H7 (cell line): ENCODE data around the gene RHOBTB3. TPM values are rescaled to one million over a fixed set of nuclear protein-coding genes. Genes with fewer than 3 reads are reported as not detected.

ENCODE experiments used
- DNase-seq: peaks from one replicate; pipeline ENCODE4 v3.0.0; 2012
- H3K27me3 ChIP-seq: 2 replicates; pipeline ENCODE4 v1.6.0; 2011; ENCODE audit warnings: mild to moderate bottlenecking, low read length; ENCODE audit not compliant: control insufficient read depth, insufficient read depth
- H3K36me3 ChIP-seq: replicated peaks from 2 replicates; pipeline ENCODE4 v1.5.1; 2011; ENCODE audit warnings: low read length; ENCODE audit not compliant: control insufficient read depth, insufficient read depth
- H3K4me3 ChIP-seq: 2 replicates; pipeline ENCODE4 v1.5.1; 2011; ENCODE audit warnings: low read depth, mild to moderate bottlenecking, control low read depth, low read length, moderate library complexity; ENCODE audit not compliant: insufficient read depth
- total RNA-seq: library from RNA; depleted of rRNA; stranded (reverse); fragments of >200 nt; shearing (Covaris generic); gene quantifications from 2 replicates; pipeline ENCODE4 v1.2.3, GENCODE V29; 2014

Gene RHOBTB3
- total RNA-seq, 1 experiment from 2014 or later, result 45.6 TPM

- Histone ChIP-seq H3K27me3 (no peaks in the 10 kb centered on the region), H3K36me3 (no peaks in the 10 kb centered on the region), H3K4me3 (no peak overlapping the region)
- peak; percentile 70 for DNase-seq
These were observed 50.0 kb downstream of the RHOBTB3 start for GRCh38 chr5:95781101-95781583.

- Histone ChIP-seq H3K36me3 (no peaks in the 10 kb centered on the region), H3K4me3 (no peak overlapping the region), H3K27me3 (no peaks in the 10 kb centered on the region)
- DNase-seq, result no peak
These were observed 51.0 kb downstream of the RHOBTB3 start for GRCh38 chr5:95782181-95782580.

- no peak for DNase-seq
- H3K36me3 ChIP-seq, result no peaks in the 10 kb centered on the region
- H3K27me3 ChIP-seq, result no peaks in the 10 kb centered on the region
- no peak overlapping the region for H3K4me3 ChIP-seq
These were observed 52.5 kb downstream of the RHOBTB3 start for GRCh38 chr5:95783661-95784060.

GRCh38 chr5:95784514-95785302, 53.6 kb downstream of the RHOBTB3 start:
- H3K27me3 ChIP-seq, result no peaks in the 10 kb centered on the region
- H3K36me3 ChIP-seq, result no peaks in the 10 kb centered on the region
- no peak for DNase-seq
- no peak overlapping the region for H3K4me3 ChIP-seq

- no peaks in the 10 kb centered on the region for H3K27me3 ChIP-seq
- DNase-seq, result no peak
- H3K4me3 ChIP-seq, result no peak overlapping the region
- no peaks in the 10 kb centered on the region for H3K36me3 ChIP-seq
These were observed 55.8 kb downstream of the RHOBTB3 start for GRCh38 chr5:95786821-95787418.

- H3K27me3 ChIP-seq, result no peaks in the 10 kb centered on the region
- H3K36me3 ChIP-seq, result no peaks in the 10 kb centered on the region
- no peak overlapping the region for H3K4me3 ChIP-seq
- no peak for DNase-seq
These were observed 57.4 kb downstream of the RHOBTB3 start for GRCh38 chr5:95788493-95788892.

- Histone ChIP-seq H3K4me3 (no peak overlapping the region), H3K27me3 (no peaks in the 10 kb centered on the region), H3K36me3 (no peaks in the 10 kb centered on the region)
- no peak for DNase-seq
These were observed 60.6 kb downstream of the RHOBTB3 start for GRCh38 chr5:95791751-95792150.

- no peaks in the 10 kb centered on the region for H3K27me3 ChIP-seq
- no peak for DNase-seq
- no peak overlapping the region for H3K4me3 ChIP-seq
- no peaks in the 10 kb centered on the region for H3K36me3 ChIP-seq
These were observed 63.0 kb downstream of the RHOBTB3 start for GRCh38 chr5:95794070-95794516.

GRCh38 chr5:95797301-95797700, 66.2 kb downstream of the RHOBTB3 start:
- H3K27me3 ChIP-seq, result no peaks in the 10 kb centered on the region
- H3K4me3 ChIP-seq, result no peak overlapping the region
- H3K36me3 ChIP-seq, result no peaks in the 10 kb centered on the region
- no peak for DNase-seq

- H3K4me3 ChIP-seq, result no peak overlapping the region
- H3K36me3 ChIP-seq, result no peaks in the 10 kb centered on the region
- H3K27me3 ChIP-seq, result no peaks in the 10 kb centered on the region
- no peak for DNase-seq
These were observed 66.9 kb downstream of the RHOBTB3 start for GRCh38 chr5:95798048-95798447.

- H3K4me3 ChIP-seq, result no peak overlapping the region
- no peak for DNase-seq
- no peaks in the 10 kb centered on the region for H3K36me3 ChIP-seq
- no peaks in the 10 kb centered on the region for H3K27me3 ChIP-seq
These were observed 67.4 kb downstream of the RHOBTB3 start for GRCh38 chr5:95798545-95798944.

- no peaks in the 10 kb centered on the region for H3K27me3 ChIP-seq
- no peak overlapping the region for H3K4me3 ChIP-seq
- H3K36me3 ChIP-seq, result no peaks in the 10 kb centered on the region
- no peak for DNase-seq
These were observed 68.2 kb downstream of the RHOBTB3 start for GRCh38 chr5:95799191-95799835.

- no peak for DNase-seq
- no peaks in the 10 kb centered on the region for H3K36me3 ChIP-seq
- H3K4me3 ChIP-seq, result no peak overlapping the region
- no peaks in the 10 kb centered on the region for H3K27me3 ChIP-seq
These were observed 69.4 kb downstream of the RHOBTB3 start for GRCh38 chr5:95800553-95800952.

GRCh38 chr5:95801532-95801931, 70.4 kb downstream of the RHOBTB3 start:
- DNase-seq, result no peak
- no peaks in the 10 kb centered on the region for H3K27me3 ChIP-seq
- H3K36me3 ChIP-seq, result no peaks in the 10 kb centered on the region
- H3K4me3 ChIP-seq, result no peak overlapping the region

- no peaks in the 10 kb centered on the region for H3K36me3 ChIP-seq
- no peak overlapping the region for H3K4me3 ChIP-seq
- DNase-seq, result no peak
- H3K27me3 ChIP-seq, result no peaks in the 10 kb centered on the region
These were observed 70.8 kb downstream of the RHOBTB3 start for GRCh38 chr5:95801961-95802360.
